Measurements from ENCODE around the gene MDGA2. TPM values are rescaled to one million over a fixed set of nuclear protein-coding genes. Genes with fewer than 3 reads are reported as not detected.
"Not testable (repeated sequence)": the region's sequence is repeated elsewhere in the genome, so short reads cannot be mapped to it uniquely, and the experiment has no call there.

Gene MDGA2
- total RNA-seq, 4 donors from 2014 or later = not detected

- no peaks in the 10 kb centered on the region for H3K36me3 ChIP-seq
- H3K4me3 ChIP-seq = no peak overlapping the region
- no peak for DNase-seq
- TF ChIP-seq POLR2A (IDR thresholded peaks at IDR 0.05) (no peak), CTCF (IDR thresholded peaks at IDR 0.05) (no peak)
- no peaks in the 10 kb centered on the region for H3K9me3 ChIP-seq
- H3K27me3 ChIP-seq = no peaks in the 10 kb centered on the region
- H3K4me1 ChIP-seq = no peaks in the 10 kb centered on the region
- H3K27ac ChIP-seq = no peak overlapping the region
Observed at GRCh38 chr14:47658041-47658440, 17.4 kb downstream of the MDGA2 start.

- TF ChIP-seq CTCF (IDR thresholded peaks at IDR 0.05) = no peak
- no peak for TF ChIP-seq POLR2A (IDR thresholded peaks at IDR 0.05)
- DNase-seq = no peak
- H3K4me1 ChIP-seq = no peaks in the 10 kb centered on the region
- no peaks in the 10 kb centered on the region for H3K36me3 ChIP-seq
- H3K9me3 ChIP-seq = no peaks in the 10 kb centered on the region
- H3K4me3 ChIP-seq = no peak overlapping the region
- no peaks in the 10 kb centered on the region for H3K27me3 ChIP-seq
- H3K27ac ChIP-seq = no peak overlapping the region
Observed at GRCh38 chr14:47657143-47657542, 18.3 kb downstream of the MDGA2 start.

GRCh38 chr14:47651337-47651736 is 24.1 kb downstream of the MDGA2 start:
- H3K27me3 ChIP-seq = no peaks in the 10 kb centered on the region
- no peaks in the 10 kb centered on the region for H3K4me1 ChIP-seq
- H3K27ac ChIP-seq = no peak overlapping the region
- no peak for DNase-seq
- H3K4me3 ChIP-seq = no peak overlapping the region
- no peaks in the 10 kb centered on the region for H3K36me3 ChIP-seq
- H3K9me3 ChIP-seq = no peaks in the 10 kb centered on the region
- TF ChIP-seq POLR2A (IDR thresholded peaks at IDR 0.05) = no peak
- TF ChIP-seq CTCF (IDR thresholded peaks at IDR 0.05) = no peak

GRCh38 chr14:47637753-47638152 is 37.7 kb downstream of the MDGA2 start:
- H3K36me3 ChIP-seq = no peaks in the 10 kb centered on the region
- TF ChIP-seq CTCF (IDR thresholded peaks at IDR 0.05) (no peak), POLR2A (IDR thresholded peaks at IDR 0.05) (no peak)
- no peak overlapping the region for H3K27ac ChIP-seq
- DNase-seq = no peak
- H3K4me1 ChIP-seq = no peaks in the 10 kb centered on the region
- no peaks in the 10 kb centered on the region for H3K27me3 ChIP-seq
- H3K4me3 ChIP-seq = no peak overlapping the region
- no peaks in the 10 kb centered on the region for H3K9me3 ChIP-seq

- Histone ChIP-seq H3K27me3 (no peaks in the 10 kb centered on the region), H3K27ac (no peak overlapping the region), H3K36me3 (no peaks in the 10 kb centered on the region), H3K4me1 (no peaks in the 10 kb centered on the region), H3K9me3 (no peaks in the 10 kb centered on the region), H3K4me3 (no peak overlapping the region)
- no peak for TF ChIP-seq POLR2A (IDR thresholded peaks at IDR 0.05)
- no peak for TF ChIP-seq CTCF (IDR thresholded peaks at IDR 0.05)
- no peak for DNase-seq
Observed at GRCh38 chr14:47626151-47627035, 49.0 kb downstream of the MDGA2 start.

GRCh38 chr14:47624126-47624525 is 51.3 kb downstream of the MDGA2 start:
- H3K36me3 ChIP-seq, H3K27ac ChIP-seq, H3K4me1 ChIP-seq, H3K9me3 ChIP-seq, H3K4me3 ChIP-seq, DNase-seq, H3K27me3 ChIP-seq: not testable (repeated sequence)

Measured in Peyer's patch (tissue), 4 donors.